Eye (tissue), 1 donor: ENCODE data around the gene UBE2D2.
"Not testable (repeated sequence)": the region's sequence is repeated elsewhere in the genome, so short reads cannot be mapped to it uniquely, and the experiment has no call there.

Source experiments
- DNase-seq: peaks from one replicate; pipeline ENCODE4 v3.0.0-alpha.2; 2015

UBE2D2 gene

DNA sequence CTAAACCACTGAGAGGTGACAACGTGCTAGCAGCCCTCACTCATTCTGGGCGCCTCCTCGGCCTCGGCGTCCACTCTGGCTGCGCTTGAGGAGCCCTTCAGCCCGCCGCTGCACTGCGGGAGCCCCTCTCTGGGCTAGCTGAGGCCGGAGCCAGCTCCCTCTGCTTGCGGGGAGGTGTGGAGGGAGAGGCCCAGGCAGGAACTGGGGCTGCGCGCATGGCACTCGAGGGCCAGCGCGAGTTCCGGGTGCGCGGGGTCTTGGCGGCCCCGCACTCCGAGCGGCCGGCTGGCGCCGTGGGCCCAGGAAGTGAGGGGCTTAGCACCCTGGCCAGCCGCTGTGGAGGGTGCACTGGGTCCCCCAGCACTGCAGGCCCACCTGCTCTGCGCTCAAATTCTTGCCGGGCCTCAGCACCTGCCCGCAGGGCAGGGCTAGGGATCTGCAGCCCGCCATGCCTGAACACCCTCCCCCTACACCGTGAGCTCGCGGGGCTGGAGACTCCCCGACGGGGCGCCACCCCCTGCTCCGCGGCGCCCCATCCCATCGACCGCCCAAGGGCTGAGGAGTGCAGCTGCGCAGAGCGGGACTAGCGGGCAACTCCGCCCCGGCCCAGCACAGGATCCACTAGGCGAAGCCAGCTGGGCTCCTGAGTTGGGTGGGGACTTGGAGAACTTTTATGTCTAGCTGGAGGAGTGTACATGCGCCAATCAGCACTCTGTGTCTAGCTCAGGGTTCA lies 11.8 kb upstream of the UBE2D2 start:
- no peak for DNase-seq

DNA sequence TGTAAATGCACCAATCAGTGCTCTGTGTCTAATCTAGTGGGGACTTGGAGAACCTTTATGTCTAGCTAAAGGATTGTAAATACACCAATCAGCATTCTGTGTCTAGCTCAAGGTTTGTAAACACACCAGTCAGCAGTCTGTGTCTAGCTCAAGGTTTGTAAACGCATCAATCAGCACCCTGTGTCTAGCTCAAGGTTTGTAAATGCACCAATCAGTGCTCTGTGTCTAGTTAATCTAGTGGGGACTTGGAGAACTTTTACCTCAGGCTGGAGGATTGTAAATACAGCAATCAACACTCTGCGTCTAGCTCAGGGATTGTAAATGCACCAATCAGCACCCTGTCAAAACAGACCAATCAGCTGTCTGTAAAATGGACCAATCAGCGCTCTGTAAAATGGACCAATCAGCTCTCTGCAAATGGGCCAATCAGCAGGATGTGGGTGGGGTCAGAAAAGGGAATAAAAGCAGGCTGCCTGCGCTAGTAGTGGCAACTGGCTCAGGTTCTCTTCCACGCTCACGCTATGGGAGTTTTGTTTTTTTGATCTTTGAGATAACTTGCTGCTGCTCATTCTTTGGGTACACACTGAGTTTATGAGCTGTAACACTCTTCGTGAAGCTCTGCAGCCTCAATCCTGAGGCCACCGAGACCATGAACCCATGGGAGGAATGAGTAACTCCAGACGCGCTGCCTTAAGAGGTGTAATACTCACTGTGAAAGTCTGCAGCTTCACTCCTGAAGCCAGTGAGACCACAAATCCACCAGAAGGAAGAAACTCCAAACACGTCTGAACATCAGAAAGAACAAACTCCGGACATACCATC lies 10.9 kb upstream of the UBE2D2 start:
- not testable (repeated sequence) for DNase-seq

- DNase-seq, result peak; percentile 29
These were observed 9.8 kb upstream of the UBE2D2 start for GRCh38 chr5:139551191-139551889.

- no peak for DNase-seq
These were observed 8.1 kb upstream of the UBE2D2 start for GRCh38 chr5:139552893-139553575.

DNA sequence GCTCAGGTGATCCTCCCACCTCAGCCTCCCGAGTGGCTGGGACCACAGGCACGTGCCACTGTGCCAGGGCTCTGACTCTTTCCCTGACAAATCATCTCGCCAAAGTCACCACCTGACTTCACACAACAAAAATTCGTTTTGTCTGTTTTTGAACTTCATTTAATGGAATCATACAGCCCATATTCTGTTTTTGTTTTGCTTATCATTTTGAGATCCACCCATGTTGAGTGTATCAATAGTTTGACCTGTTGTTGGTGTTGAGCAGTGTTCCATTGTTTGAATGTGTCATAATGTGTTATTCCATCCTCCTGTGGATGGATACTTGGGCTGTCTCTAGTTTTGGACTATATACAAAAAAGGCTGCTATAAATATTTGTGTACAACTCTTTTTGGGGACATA lies 6.9 kb upstream of the UBE2D2 start:
- no peak for DNase-seq

GRCh38 chr5:139557811-139558210 lies 3.3 kb upstream of the UBE2D2 start:
- no peak for DNase-seq

GRCh38 chr5:139561655-139562451 lies 714 bp downstream of the UBE2D2 start:
- DNase-seq, result peak; percentile 84

DNA sequence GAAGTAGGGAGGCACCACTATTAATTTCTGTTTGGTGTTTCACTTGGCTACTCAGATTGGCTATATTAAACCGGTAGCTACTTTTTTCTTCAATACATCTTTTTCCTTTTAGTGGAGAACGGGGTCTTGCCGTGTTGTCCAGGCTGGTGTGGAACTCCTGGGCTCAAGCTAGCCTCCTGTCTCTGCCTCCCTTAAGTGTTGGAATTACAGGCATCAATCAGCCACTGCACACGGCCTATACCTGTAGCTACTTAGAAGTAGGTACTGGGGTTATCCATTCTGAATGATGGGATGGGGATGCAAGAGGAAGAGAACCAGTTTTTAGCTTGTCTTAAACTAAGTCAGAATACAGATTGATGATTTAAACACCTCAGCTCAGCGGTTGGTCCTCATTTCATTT lies 1.7 kb downstream of the UBE2D2 start:
- DNase-seq, result no peak

DNA sequence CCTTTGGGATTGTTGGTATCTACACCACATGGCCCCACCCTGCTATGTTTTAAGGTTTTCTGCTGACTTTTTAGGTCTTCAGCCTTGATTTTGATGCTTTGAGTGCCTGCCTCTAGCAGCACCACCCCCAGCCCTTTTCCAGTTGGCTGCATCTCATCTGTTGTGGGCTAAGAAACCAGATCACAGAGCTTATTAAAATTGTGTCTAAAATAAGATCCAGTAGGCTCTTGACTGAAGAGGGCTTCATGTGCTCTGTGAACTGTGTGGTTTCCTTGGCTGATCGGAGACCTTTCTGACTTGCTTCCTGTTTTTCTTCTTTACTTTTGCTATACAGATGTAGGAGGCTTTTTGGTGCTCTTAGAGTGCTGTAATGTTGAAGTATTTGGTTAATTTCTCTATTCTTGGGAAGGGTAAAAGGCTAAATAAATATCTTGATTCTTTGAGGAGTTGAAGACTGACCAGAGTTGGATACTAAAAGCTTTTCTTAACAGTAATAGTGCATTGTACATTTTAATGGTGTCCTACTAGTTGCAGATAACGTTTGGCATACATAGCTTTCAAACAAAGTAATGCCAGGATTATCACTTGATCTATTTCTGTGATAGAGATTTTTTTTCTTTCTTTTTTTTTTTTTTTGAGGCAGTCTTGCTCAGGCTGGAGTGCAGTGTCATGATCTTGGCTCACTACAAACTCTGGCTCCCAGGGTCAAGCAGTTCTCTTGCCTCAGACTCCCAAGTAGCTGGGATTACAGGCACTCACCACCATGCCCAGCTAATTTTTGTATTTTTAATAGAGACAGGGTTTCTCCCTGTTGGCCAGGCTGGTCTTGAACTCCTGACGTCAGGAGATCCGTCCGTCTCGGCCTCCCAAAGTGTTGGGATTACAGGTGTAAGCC lies 4.5 kb downstream of the UBE2D2 start:
- DNase-seq, result peak; percentile 32

- DNase-seq, result no peak
These were observed 5.5 kb downstream of the UBE2D2 start for GRCh38 chr5:139566611-139567010.

- DNase-seq, result no peak
These were observed 8.3 kb downstream of the UBE2D2 start for GRCh38 chr5:139569270-139569955.

DNA sequence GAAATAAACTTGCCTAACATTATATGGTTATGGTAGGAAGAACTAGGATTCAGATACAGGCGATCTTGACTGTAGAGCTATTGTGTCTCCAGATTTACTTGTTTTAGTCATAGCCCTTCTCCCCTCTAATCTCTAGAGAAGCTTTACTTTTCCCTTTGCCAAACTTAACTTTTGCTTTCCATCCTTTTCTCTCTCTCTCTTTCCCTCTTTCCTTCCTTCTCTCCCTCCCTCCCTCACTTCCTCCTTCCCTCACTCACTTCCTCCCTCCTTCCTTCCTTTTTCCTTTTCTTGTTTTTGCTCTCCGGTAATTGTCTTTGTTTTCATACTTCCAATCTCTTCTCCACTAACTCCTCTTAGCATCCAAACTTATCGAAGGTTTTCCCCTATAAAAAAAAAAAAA lies 10.4 kb downstream of the UBE2D2 start:
- DNase-seq, result no peak

GRCh38 chr5:139571966-139572365 lies 10.8 kb downstream of the UBE2D2 start:
- DNase-seq, result no peak

DNA sequence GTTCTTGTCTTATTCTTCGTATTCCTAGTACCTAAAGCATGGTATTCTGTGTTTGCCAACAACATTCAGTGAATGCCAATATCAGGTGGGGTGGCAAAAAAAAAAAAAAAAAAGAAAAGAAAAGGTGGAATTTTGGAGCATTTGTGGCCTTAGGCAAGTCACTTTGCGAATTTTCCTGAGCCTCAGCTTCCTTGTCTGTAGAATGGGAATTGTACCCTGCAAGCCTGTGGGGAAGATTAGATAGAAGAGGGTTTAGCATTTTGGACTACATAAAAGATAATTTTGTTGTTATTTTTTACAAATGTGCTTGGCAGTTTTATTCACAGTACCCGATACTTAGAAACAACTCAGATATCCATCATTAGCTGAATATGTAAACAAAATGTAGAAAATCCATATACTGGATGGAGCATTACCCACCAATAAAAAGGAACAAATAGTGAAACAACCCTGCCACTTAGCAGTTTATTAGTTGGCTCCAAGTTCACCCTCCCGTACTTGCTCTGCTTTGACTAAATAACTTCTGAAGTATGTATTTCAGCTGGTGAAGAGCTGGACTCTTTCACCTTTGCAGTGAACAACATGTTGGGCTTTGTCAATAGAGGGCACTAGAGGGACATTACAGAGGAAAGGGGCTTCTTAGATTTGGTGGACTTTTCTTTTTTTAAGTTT lies 13.6 kb downstream of the UBE2D2 start:
- peak; percentile 38 for DNase-seq

DNA sequence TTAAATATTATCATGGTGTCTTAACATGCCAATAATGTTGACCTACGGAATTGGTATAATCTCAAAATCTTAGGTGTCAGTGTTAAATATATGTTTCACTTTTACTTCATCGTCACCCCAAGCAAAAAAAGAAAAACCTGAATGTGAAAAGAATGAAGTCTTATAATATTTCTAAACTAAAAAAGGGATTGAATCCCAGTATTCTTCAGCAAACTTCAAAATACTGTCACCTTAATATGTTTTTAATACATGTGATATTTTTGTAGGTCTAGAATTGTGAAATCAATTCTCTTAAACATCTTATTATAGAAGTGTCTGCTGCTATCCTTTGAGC lies 14.1 kb downstream of the UBE2D2 start:
- DNase-seq, result no peak

GRCh38 chr5:139575751-139576150 lies 14.6 kb downstream of the UBE2D2 start:
- DNase-seq, result no peak

GRCh38 chr5:139577689-139578290 lies 16.7 kb downstream of the UBE2D2 start:
- DNase-seq, result no peak

DNA sequence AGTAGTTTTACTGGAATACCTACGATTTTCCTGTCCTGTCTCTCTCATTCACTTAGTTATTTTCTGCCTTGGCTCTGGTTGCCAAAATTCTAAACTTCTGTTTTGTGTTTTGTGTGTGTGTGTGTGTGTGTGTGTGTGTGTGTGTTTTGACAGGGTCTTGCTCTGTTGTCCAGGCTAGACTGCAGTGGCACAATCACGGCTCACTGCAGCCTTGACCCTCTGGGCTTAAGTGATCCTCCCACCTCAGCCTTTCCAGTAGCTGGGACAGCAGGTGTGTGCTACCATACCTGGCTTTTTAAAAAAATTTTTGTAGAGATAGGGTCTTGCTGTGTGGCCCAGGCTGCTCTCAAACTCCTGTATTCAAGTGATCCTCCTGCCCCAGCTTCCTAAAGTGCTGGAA lies 17.2 kb downstream of the UBE2D2 start:
- no peak for DNase-seq

DNA sequence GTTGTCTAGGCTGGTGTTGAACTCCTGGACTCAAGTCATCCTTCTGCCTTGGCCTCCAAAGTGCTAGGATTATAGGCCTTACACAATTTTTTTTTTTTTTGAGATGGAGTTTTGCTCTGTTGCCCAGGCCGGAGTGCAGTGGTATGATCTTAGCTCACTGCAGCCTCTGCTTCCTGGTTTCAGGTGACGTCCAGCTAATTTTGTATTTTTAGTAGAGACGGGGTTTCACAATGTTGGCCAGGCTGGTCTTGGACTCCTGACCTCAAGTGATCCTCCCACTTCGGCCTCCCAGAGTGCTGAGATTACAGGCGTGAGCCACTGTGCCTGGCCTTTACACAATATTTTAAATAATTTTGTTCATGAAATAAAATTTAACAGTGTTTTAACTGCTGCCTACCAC lies 21.0 kb downstream of the UBE2D2 start:
- DNase-seq, result not testable (repeated sequence)

GRCh38 chr5:139584137-139584536 lies 23.0 kb downstream of the UBE2D2 start:
- no peak for DNase-seq
